MCF 10A (cell line): ENCODE measurements around the gene CMBL. TPM values are rescaled to one million over a fixed set of nuclear protein-coding genes. Genes with fewer than 3 reads are reported as not detected.
"Not testable (repeated sequence)": the region's sequence is repeated elsewhere in the genome, so short reads cannot be mapped to it uniquely, and the experiment has no call there.

Experiments used
- BruUV-seq: library from RNA; stranded (reverse); fragments of 400-500 nt; replicated peaks from 2 replicates; lab custom pipeline; 2021; lab: Mats Ljungman, UMichigan
- CTCF ChIA-PET: fragments of 300-600 bp; sonication (Branson Sonifier 250); formaldehyde crosslinking; extraction: SDS; loops from one replicate; lab custom pipeline; 2021; ENCODE audit warnings: antibody characterized with exemption, inconsistent platforms; lab: Yijun Ruan, JAX
- POLR2A ChIA-PET: fragments of 300-600, 350-650 bp; sonication (Branson Sonifier 250); formaldehyde crosslinking; extraction: SDS; loops from one replicate; lab custom pipeline; 2020; ENCODE audit warnings: antibody characterized with exemption, inconsistent platforms; lab: Yijun Ruan, JAX
- DNase-seq: peaks from one replicate; pipeline ENCODE4 v3.0.0-alpha.2; 2018; ENCODE audit not compliant: unreplicated experiment
- H3K27ac Mint-ChIP-seq: one replicate; pipeline ENCODE4 v1.8.0; 2022; ENCODE audit warnings: mild to moderate bottlenecking, low read depth, mixed read lengths; ENCODE audit not compliant: unreplicated experiment
- H3K27me3 Mint-ChIP-seq: one replicate; pipeline ENCODE4 v1.8.0; 2022; ENCODE audit warnings: mixed read lengths; ENCODE audit not compliant: insufficient read depth, unreplicated experiment
- H3K36me3 Mint-ChIP-seq: one replicate; pipeline ENCODE4 v1.8.0; 2022; ENCODE audit warnings: mild to moderate bottlenecking, moderate library complexity, mixed read lengths; ENCODE audit not compliant: insufficient read depth, unreplicated experiment
- H3K4me1 Mint-ChIP-seq: one replicate; pipeline ENCODE4 v1.8.0; 2022; ENCODE audit warnings: mixed read lengths; ENCODE audit not compliant: insufficient read depth, unreplicated experiment
- H3K4me3 Mint-ChIP-seq: one replicate; pipeline ENCODE4 v1.8.0; 2022; ENCODE audit warnings: mild to moderate bottlenecking, moderate library complexity, mixed read lengths; ENCODE audit not compliant: unreplicated experiment
- H3K9me3 Mint-ChIP-seq: one replicate; pipeline ENCODE4 v1.8.0; 2022; ENCODE audit warnings: mixed read lengths; ENCODE audit not compliant: unreplicated experiment
- CTCF ChIP-seq: fragments of 200-600 bp; IDR thresholded peaks from one replicate; pipeline ENCODE4 v1.8.0; 2022; ENCODE audit warnings: antibody characterized with exemption, mild to moderate bottlenecking; ENCODE audit not compliant: unreplicated experiment
- intact Hi-C: fragments of 100-400 bp; cut with micrococcal nuclease; formaldehyde crosslinking; loops from 2 replicates; pipeline ENCODE4 v1.14.1; 2022
- total RNA-seq: library from RNA; stranded (reverse); gene quantifications from 2 replicates; pipeline ENCODE4 v1.2.3, GENCODE V29; 2022

The CMBL gene
- total RNA-seq, 1 experiment from 2014 or later, result 24.9 TPM

GRCh38 chr5:10275991-10276390, 31.7 kb downstream of the CMBL start:
- no peaks in the 10 kb centered on the region for H3K27me3 Mint-ChIP-seq
- no peaks in the 10 kb centered on the region for H3K9me3 Mint-ChIP-seq
- no peak for TF ChIP-seq CTCF
- peaks cover 18% of the 10 kb centered on the region for H3K36me3 Mint-ChIP-seq
- no peak overlapping the region for H3K27ac Mint-ChIP-seq
- ChIA-PET POLR2A (no interaction called here), CTCF (interaction anchor here (1.1 kb wide), 1 partner anchor 82 kb away, joined by 5 read pairs; no protein-coding TSS in a partner anchor)
- no TSS peak for BruUV-seq
- no peak for DNase-seq
- no peaks in the 10 kb centered on the region for H3K4me1 Mint-ChIP-seq
- H3K4me3 Mint-ChIP-seq, result no peak overlapping the region
- intact Hi-C loops, result no loop called here

- no peak for TF ChIP-seq CTCF
- Mint-ChIP-seq H3K27me3 (no peaks in the 10 kb centered on the region), H3K4me3 (no peak overlapping the region), H3K27ac (no peak overlapping the region), H3K4me1 (no peaks in the 10 kb centered on the region), H3K36me3 (peaks cover 13% of the 10 kb centered on the region), H3K9me3 (no peaks in the 10 kb centered on the region)
- no peak for DNase-seq
- intact Hi-C loops, result no loop called here
- no TSS peak for BruUV-seq
- POLR2A ChIA-PET, result no interaction called here
- CTCF ChIA-PET, result interaction anchor here (1.1 kb wide), 1 partner anchor 82 kb away, joined by 5 read pairs; no protein-coding TSS in a partner anchor
Measured at GRCh38 chr5:10275460-10275859, 32.2 kb downstream of the CMBL start.

GRCh38 chr5:10272875-10273209, 34.9 kb downstream of the CMBL start:
- DNase-seq, intact Hi-C loops, H3K27ac Mint-ChIP-seq, H3K9me3 Mint-ChIP-seq, CTCF ChIA-PET, BruUV-seq, H3K4me3 Mint-ChIP-seq, H3K27me3 Mint-ChIP-seq, H3K36me3 Mint-ChIP-seq, H3K4me1 Mint-ChIP-seq: not testable (repeated sequence)
- POLR2A ChIA-PET, result interaction anchor here (1.4 kb wide), 1 partner anchor 10 kb away, joined by 3 read pairs; no protein-coding TSS in a partner anchor

- no TSS peak for BruUV-seq
- CTCF ChIA-PET, result no interaction called here
- H3K4me1 Mint-ChIP-seq, result peaks cover 10% of the 10 kb centered on the region
- H3K9me3 Mint-ChIP-seq, result no peaks in the 10 kb centered on the region
- TF ChIP-seq CTCF, result no peak
- H3K36me3 Mint-ChIP-seq, result peaks cover 3% of the 10 kb centered on the region
- no peaks in the 10 kb centered on the region for H3K27me3 Mint-ChIP-seq
- DNase-seq, result no peak
- POLR2A ChIA-PET, result interaction anchor here (1.4 kb wide), 1 partner anchor 9 kb away, joined by 3 read pairs; no protein-coding TSS in a partner anchor
- no peak overlapping the region for H3K27ac Mint-ChIP-seq
- intact Hi-C loops, result no loop called here
- H3K4me3 Mint-ChIP-seq, result no peak overlapping the region
Measured at GRCh38 chr5:10272053-10272874, 35.4 kb downstream of the CMBL start.
